ENCODE measurements around the gene TRPC6. TPM values are rescaled to one million over a fixed set of nuclear protein-coding genes. Genes with fewer than 3 reads are reported as not detected.
A peak's percentile ranks its signal among the peaks of the same experiment; 100 is the strongest.

Gene TRPC6
- total RNA-seq, 1 donor from 2014 or later, result 0.22 TPM

DNA sequence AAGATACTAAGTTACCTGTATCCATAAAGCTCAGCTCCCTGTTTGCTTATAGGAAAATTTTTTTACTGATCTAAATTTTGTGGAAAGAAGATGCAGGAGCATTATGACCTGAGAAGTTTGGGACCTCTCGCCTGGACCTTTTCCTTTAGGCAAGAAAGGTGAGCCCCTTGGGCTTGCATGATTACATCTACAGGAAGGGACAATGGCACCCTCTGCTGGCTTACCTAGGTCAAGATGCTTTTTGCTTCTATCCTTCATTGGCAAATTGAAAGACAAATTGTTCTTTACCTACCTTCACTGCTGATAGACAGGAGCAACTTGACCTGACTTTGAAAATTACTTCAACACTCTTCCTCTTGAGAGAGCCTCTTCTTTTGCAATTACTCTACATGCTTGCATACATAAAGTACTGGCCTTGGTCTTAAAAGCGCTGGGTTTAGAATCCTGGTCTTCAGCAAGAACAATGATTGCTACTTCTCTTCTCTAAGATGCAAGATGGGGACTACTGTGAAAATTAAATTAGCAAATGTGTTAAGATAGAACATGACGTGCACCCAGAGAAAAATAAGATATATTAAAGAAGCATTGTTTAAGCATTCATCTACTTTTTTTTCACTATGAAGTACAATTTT lies 147.2 kb downstream of the TRPC6 start:
- H3K36me3 ChIP-seq, result no peaks in the 10 kb centered on the region
- H3K4me1 ChIP-seq, result peaks cover 14% of the 10 kb centered on the region
- no peak for DNase-seq
- H3K27ac ChIP-seq (replicated peaks), result no peak overlapping the region
- no peaks in the 10 kb centered on the region for H3K27me3 ChIP-seq (ENCODE audit: low read depth)
- intact Hi-C loops (cut with micrococcal nuclease), result loop anchor here (10.0 kb wide), 1 partner anchor 462 kb away; no protein-coding TSS in a partner anchor
- H3K9me3 ChIP-seq (replicated peaks), result no peaks in the 10 kb centered on the region
- TF ChIP-seq, protein P1, sequence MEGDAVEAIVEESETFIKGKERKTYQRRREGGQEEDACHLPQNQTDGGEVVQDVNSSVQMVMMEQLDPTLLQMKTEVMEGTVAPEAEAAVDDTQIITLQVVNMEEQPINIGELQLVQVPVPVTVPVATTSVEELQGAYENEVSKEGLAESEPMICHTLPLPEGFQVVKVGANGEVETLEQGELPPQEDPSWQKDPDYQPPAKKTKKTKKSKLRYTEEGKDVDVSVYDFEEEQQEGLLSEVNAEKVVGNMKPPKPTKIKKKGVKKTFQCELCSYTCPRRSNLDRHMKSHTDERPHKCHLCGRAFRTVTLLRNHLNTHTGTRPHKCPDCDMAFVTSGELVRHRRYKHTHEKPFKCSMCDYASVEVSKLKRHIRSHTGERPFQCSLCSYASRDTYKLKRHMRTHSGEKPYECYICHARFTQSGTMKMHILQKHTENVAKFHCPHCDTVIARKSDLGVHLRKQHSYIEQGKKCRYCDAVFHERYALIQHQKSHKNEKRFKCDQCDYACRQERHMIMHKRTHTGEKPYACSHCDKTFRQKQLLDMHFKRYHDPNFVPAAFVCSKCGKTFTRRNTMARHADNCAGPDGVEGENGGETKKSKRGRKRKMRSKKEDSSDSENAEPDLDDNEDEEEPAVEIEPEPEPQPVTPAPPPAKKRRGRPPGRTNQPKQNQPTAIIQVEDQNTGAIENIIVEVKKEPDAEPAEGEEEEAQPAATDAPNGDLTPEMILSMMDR (IDR thresholded peaks at IDR 0.05; ENCODE audit: borderline replicate concordance), result peak; percentile 72
- H3K4me3 ChIP-seq, result no peak overlapping the region

DNA sequence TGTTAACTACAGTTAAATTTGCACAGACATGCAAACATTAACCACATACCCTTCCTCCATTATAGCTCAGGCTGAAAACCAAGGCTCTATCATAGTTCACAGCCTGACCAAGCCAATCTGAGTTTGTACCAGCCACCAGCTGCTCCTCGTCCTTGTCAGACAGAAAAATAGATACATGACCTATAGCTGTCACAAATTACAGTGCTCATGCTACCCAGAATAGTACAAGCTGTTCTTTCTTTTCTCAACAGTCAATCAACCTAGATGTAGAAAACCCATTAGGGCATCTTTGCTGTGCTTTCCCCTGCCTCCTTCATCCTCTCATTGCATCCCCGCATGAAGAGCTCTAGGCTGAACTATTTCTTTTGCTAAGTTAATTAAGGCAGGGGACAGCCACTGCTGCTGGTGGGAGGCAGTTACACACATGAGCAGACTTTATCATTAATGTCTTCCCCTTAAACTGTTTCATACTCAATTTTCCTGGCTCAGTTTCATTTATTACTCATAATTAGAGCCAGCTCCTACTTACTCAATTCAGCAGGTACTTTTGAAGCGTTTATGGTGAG lies 148.3 kb downstream of the TRPC6 start:
- TF ChIP-seq, protein P1 (IDR thresholded peaks at IDR 0.05; ENCODE audit: borderline replicate concordance), result no peak
- Histone ChIP-seq H3K4me3 (no peak overlapping the region), H3K27me3 (ENCODE audit: low read depth) (no peaks in the 10 kb centered on the region), H3K4me1 (peaks cover 9% of the 10 kb centered on the region), H3K27ac (replicated peaks) (no peak overlapping the region), H3K9me3 (replicated peaks) (no peaks in the 10 kb centered on the region), H3K36me3 (no peaks in the 10 kb centered on the region)
- intact Hi-C loops (cut with micrococcal nuclease), result loop anchor here (10.0 kb wide), 1 partner anchor 461 kb away; no protein-coding TSS in a partner anchor
- DNase-seq, result no peak

DNA sequence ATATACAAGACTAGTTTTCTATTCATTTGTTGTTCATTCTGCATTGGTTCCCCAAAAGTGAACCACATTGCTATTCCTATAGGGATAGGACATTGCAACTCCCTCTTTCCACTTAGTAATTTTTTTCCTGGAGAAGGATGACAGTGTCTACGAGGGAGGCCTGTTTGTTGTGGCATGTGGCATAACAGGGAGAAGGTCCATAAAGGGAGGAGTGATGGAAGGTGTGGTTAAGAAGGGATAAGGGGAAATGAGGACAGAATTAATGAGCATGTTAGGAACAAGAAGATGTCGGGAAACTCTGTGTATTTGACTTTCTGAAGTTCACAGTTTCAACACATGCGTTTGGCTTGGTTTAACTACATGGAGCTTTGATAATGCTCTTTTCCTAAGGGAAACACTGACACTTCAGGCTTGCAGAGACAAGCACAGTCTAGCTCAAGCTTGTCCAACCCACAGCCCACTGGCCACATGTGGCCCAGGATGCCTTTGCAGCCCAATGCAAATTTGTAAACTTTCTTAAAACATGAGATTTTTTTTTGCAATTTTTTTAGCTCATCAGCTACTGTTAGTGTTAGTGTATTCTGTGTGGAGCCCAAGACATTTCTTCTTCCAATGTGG lies 149.7 kb downstream of the TRPC6 start:
- TF ChIP-seq, protein P1 (IDR thresholded peaks at IDR 0.05; ENCODE audit: borderline replicate concordance), result no peak
- Histone ChIP-seq H3K36me3 (no peaks in the 10 kb centered on the region), H3K27ac (replicated peaks) (no peak overlapping the region), H3K9me3 (replicated peaks) (peaks cover 4% of the 10 kb centered on the region), H3K4me1 (peaks cover 9% of the 10 kb centered on the region), H3K4me3 (no peak overlapping the region), H3K27me3 (ENCODE audit: low read depth) (no peaks in the 10 kb centered on the region)
- no peak for DNase-seq
- intact Hi-C loops (cut with micrococcal nuclease), result loop anchor here (10.0 kb wide), 1 partner anchor 459 kb away; no protein-coding TSS in a partner anchor

DNA sequence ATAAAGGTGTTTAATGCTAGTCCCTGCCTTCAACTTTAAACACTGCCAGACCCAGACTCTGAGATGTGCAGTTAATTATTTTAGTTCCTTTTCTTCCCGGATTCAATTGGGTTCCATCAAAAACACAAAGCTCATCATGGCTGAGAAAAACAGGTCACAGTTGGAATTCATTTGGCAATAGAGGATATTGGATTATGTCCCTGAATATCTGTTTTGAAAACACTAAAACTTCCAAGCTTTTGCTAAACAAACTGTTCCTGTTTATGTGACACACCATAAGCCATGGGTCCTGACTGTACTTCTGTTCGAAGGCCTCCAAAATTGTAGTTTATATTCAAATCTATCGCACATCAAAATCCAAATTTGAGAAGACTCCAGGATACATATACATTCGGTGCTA lies 150.7 kb downstream of the TRPC6 start:
- TF ChIP-seq, protein P1 (IDR thresholded peaks at IDR 0.05; ENCODE audit: borderline replicate concordance), result no peak
- no peaks in the 10 kb centered on the region for H3K36me3 ChIP-seq
- H3K4me1 ChIP-seq, result peaks cover 9% of the 10 kb centered on the region
- H3K9me3 ChIP-seq (replicated peaks), result peaks cover 14% of the 10 kb centered on the region
- no peak for DNase-seq
- no peak overlapping the region for H3K4me3 ChIP-seq
- H3K27ac ChIP-seq (replicated peaks), result no peak overlapping the region
- no peaks in the 10 kb centered on the region for H3K27me3 ChIP-seq (ENCODE audit: low read depth)
- intact Hi-C loops (cut with micrococcal nuclease), result loop anchor here (10.0 kb wide), 1 partner anchor 458 kb away; no protein-coding TSS in a partner anchor

DNA sequence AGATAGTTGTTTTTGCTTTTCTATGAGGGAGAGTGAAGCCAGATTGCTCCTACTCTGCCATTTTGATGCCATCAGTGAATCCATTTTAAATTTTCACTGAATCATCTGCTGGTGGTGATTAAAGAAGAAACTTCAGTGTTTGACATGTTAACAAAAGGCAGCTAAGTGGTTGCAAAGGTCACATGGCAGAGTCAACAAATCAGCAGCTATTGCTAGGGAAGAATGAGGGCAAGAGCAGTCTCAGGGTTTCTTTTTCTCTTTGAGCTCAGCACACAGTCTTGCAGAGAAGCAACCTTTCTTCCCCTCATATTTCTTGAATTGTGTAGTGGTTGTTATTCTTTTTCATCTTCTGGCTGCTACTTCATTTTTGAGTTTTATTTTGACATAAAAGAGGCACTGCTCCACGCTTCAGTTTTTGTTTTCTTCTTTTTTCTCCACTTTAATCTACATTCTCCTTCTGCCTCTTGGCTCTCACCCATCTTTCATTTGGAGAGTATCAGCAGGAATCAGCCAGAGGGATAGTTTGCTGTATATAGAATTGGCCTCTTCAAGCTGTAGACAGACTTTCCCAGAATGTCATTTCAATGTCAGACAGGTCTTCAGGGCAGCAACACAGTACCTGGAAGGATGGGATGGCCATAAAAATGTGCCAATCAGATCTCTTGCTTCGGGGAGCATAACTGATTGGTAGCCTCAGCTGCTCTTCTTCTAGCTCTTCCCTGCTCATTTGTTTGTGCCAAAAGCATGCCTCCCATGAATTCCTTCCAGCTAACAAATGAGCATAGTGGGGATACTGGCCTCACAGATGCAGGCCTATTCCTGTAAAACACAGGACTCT lies 153.9 kb downstream of the TRPC6 start:
- TF ChIP-seq, protein P1 (IDR thresholded peaks at IDR 0.05; ENCODE audit: borderline replicate concordance), result no peak
- no peak for DNase-seq
- H3K27me3 ChIP-seq (ENCODE audit: low read depth), result no peaks in the 10 kb centered on the region
- H3K27ac ChIP-seq (replicated peaks), result peak overlapping the region; percentile 10
- intact Hi-C loops (cut with micrococcal nuclease), result loop anchor here (10.0 kb wide), 1 partner anchor 455 kb away; no protein-coding TSS in a partner anchor
- no peaks in the 10 kb centered on the region for H3K36me3 ChIP-seq
- no peak overlapping the region for H3K4me3 ChIP-seq
- peaks cover 37% of the 10 kb centered on the region for H3K9me3 ChIP-seq (replicated peaks)
- H3K4me1 ChIP-seq, result no peaks in the 10 kb centered on the region
